ENCODE results near the gene LTBP1. TPM values are rescaled to one million over a fixed set of nuclear protein-coding genes. Genes with fewer than 3 reads are reported as not detected.

LTBP1 gene
- total RNA-seq, 1 experiment from 2014 or later: 28.5 TPM

DNA sequence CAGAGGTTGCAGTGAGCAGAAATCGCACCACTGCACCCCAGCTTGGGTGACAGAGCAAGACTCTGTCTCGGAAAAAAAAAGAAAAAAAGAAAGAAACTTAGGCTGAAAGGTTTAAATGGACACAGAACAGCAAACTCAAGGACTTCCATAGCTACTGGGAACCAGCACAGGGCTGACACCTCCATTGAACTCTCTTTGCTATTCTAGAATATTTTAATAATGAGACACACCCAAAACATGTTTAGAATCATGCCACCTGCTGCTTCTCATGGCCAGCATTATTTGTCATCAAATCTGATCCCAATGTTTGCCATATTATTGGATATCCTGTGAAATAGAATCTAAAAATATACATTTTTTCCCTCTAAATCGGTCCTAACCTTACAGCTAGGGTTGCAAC lies 42.7 kb upstream of the LTBP1 start:
- no peak overlapping the region for H4K8ac ChIP-seq (replicated peaks; ENCODE audit: insufficient read length, low read depth, low read length)
- H3K23me2 ChIP-seq (ENCODE audit: insufficient read length, low read depth, low read length, poor library complexity, severe bottlenecking): no peaks in the 10 kb centered on the region
- no peak overlapping the region for H3K23ac ChIP-seq (ENCODE audit: insufficient read length, low read depth, low read length)
- Mint-ChIP-seq H3K9me3 (peaks cover 0 to 2% of the 10 kb centered on the region in 2 experiments; a peak in 3 of 5 replicates), H3K27me3 (ENCODE audit: low read depth) (peaks cover 5% of the 10 kb centered on the region), H3K4me3 (no peak overlapping the region), H3K27ac (no peak overlapping the region), H3K36me3 (ENCODE audit: insufficient read depth in 1 of 3, low read depth in 3 of 3) (peaks cover 0 to 3% (median 2%) of the 10 kb centered on the region in 3 experiments; a peak in 3 of 7 replicates), H3K4me1 (no peaks in the 10 kb centered on the region)
- H3K4me2 ChIP-seq (ENCODE audit: insufficient read depth, insufficient read length, low read length): no peak overlapping the region
- DNase-seq: no peak
- H3K27ac ChIP-seq (ENCODE audit: insufficient read length, low read depth, low read length): no peak overlapping the region
- H4K20me1 ChIP-seq (ENCODE audit: control insufficient read depth, insufficient read depth, insufficient read length): no peaks in the 10 kb centered on the region
- no peak overlapping the region for H2BK5ac ChIP-seq (ENCODE audit: insufficient read length, low read length)
- H3K9me3 ChIP-seq (ENCODE audit: control insufficient read depth, low read depth, low read length): no peaks in the 10 kb centered on the region
- no peaks in the 10 kb centered on the region for H3K79me2 ChIP-seq (ENCODE audit: insufficient read depth, low read length)
- H3K9ac ChIP-seq (ENCODE audit: extremely low read depth, insufficient read length, low read length): no peak overlapping the region
- H3K14ac ChIP-seq (ENCODE audit: insufficient read depth, low read length): no peak overlapping the region
- H2BK12ac ChIP-seq (ENCODE audit: insufficient read length, low read depth, low read length): no peak overlapping the region
- no peaks in the 10 kb centered on the region for H3K4me1 ChIP-seq (ENCODE audit: insufficient read depth, low read length)
- no peak overlapping the region for H2BK120ac ChIP-seq (ENCODE audit: low read depth, low read length, poor library complexity, severe bottlenecking)
- H2BK20ac ChIP-seq (ENCODE audit: low read depth, low read length, poor library complexity, severe bottlenecking): no peak overlapping the region
- no CpG with 5 or more reads among the region's 3 CpGs for WGBS (ENCODE audit: extremely low coverage, insufficient read length, low lambda C conversion rate)
- H2AFZ ChIP-seq (ENCODE audit: low read length): no peak overlapping the region
- no peak overlapping the region for H2AK5ac ChIP-seq (ENCODE audit: insufficient read length, low read length)
- TF ChIP-seq, protein P1, sequence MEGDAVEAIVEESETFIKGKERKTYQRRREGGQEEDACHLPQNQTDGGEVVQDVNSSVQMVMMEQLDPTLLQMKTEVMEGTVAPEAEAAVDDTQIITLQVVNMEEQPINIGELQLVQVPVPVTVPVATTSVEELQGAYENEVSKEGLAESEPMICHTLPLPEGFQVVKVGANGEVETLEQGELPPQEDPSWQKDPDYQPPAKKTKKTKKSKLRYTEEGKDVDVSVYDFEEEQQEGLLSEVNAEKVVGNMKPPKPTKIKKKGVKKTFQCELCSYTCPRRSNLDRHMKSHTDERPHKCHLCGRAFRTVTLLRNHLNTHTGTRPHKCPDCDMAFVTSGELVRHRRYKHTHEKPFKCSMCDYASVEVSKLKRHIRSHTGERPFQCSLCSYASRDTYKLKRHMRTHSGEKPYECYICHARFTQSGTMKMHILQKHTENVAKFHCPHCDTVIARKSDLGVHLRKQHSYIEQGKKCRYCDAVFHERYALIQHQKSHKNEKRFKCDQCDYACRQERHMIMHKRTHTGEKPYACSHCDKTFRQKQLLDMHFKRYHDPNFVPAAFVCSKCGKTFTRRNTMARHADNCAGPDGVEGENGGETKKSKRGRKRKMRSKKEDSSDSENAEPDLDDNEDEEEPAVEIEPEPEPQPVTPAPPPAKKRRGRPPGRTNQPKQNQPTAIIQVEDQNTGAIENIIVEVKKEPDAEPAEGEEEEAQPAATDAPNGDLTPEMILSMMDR (conservative IDR thresholded peaks at IDR 0.05): no peak
- H3K4ac ChIP-seq (ENCODE audit: low read depth, low read length): no peak overlapping the region
- no peaks in the 10 kb centered on the region for H3K79me1 ChIP-seq (ENCODE audit: insufficient read depth, low read depth, low read length, poor library complexity, severe bottlenecking)
- H4K91ac ChIP-seq (ENCODE audit: insufficient read length, low read depth, low read length): no peak overlapping the region
- H4K5ac ChIP-seq (ENCODE audit: insufficient read length, low read depth, low read length): no peak overlapping the region
- no peak overlapping the region for H3K18ac ChIP-seq (ENCODE audit: insufficient read length, low read depth, low read length)
- no peaks in the 10 kb centered on the region for H3K27me3 ChIP-seq (ENCODE audit: insufficient read depth, low read length)
- no peak overlapping the region for H3K56ac ChIP-seq (ENCODE audit: insufficient read length, low read depth, low read length)
- no peak overlapping the region for H3T11ph ChIP-seq (ENCODE audit: low read length)
- no peak overlapping the region for H2BK15ac ChIP-seq (ENCODE audit: low read depth, low read length)
